K562 (cell line): Measurements from ENCODE around the gene RPTOR. TPM values are rescaled to one million over a fixed set of nuclear protein-coding genes. Genes with fewer than 3 reads are reported as not detected.

ENCODE experiments used
- ATAC-seq: fragments of 200-7000 bp; cut with Tn5 transposase; 3 replicates; pipeline ENCODE4 v1.9.1; 2020; ENCODE audit warnings: moderate library complexity
- BruUV-seq: library from RNA; stranded (reverse); fragments of 400-500 nt; replicated peaks from 2 replicates; lab custom pipeline; 2021; lab: Mats Ljungman, UMichigan
- CTCF ChIA-PET: fragments of 300-600 bp; formaldehyde crosslinking; extraction: SDS; loops from one replicate; lab custom pipeline; 2021; ENCODE audit warnings: low intra/inter-chr PET ratio; lab: Yijun Ruan, JAX
- POLR2A ChIA-PET: fragments of 300-600, 350-650 bp; sonication (Branson Sonifier 250); formaldehyde crosslinking; extraction: SDS; loops from one replicate; lab custom pipeline; 2021; ENCODE audit warnings: antibody characterized with exemption, inconsistent platforms; lab: Yijun Ruan, JAX
- DNase-seq, 4 experiments: peaks; one replicate each; pipeline versions ENCODE4 v3.0.0 to v3.0.0-alpha.2; 2011 to 2018; ENCODE audit warnings: low spot score in 3 of 4, mixed read lengths in 3 of 4; ENCODE audit errors: extremely low read depth in 1 of 4
- FAIRE-seq: peaks from 2 replicates; lab custom pipeline; 2011; peaks lifted over from hg19 to GRCh38; lab: Jason Lieb, UNC
- H2AFZ ChIP-seq: 2 replicates; pipeline ENCODE4 v1.6.0; 2011; ENCODE audit warnings: low read depth, low read length, control low read depth, inconsistent platforms
- H3K27ac ChIP-seq: fragments of 200-600 bp; 3 replicates; pipeline ENCODE4 v1.8.0; 2011; ENCODE audit warnings: low read depth, mild to moderate bottlenecking, control low read depth, inconsistent platforms, low read length, moderate library complexity, mixed read lengths; ENCODE audit errors: extremely low read depth
- H3K27me3 ChIP-seq, 2 experiments: fragments of 300-600 bp in 1 of 2; 2 replicates in 1 of 2; 3 replicates in 1 of 2; pipeline versions ENCODE4 v1.6.0 to v1.8.0; 2011; ENCODE audit warnings: inconsistent platforms in 2 of 2, low read length in 2 of 2, mild to moderate bottlenecking in 1 of 2, mixed read lengths in 1 of 2, moderate library complexity in 1 of 2; ENCODE audit not compliant: control insufficient read depth in 2 of 2, insufficient read depth in 2 of 2
- H3K36me3 ChIP-seq: fragments of 300-600 bp; 3 replicates; pipeline ENCODE4 v1.8.0; 2011; ENCODE audit warnings: mild to moderate bottlenecking, low read length, inconsistent platforms; ENCODE audit not compliant: control insufficient read depth, insufficient read depth
- H3K4me1 ChIP-seq, 2 experiments: fragments of 200-600 bp in 1 of 2; replicated peaks in 1 of 2; 2 replicates in 1 of 2; 3 replicates in 1 of 2; pipeline versions ENCODE4 v1.5.1 to v1.8.0; 2011; ENCODE audit warnings: inconsistent platforms in 2 of 2, low read length in 2 of 2, mild to moderate bottlenecking in 1 of 2, mixed read lengths in 1 of 2, moderate library complexity in 1 of 2; ENCODE audit not compliant: control insufficient read depth in 2 of 2, insufficient read depth in 2 of 2
- H3K4me2 ChIP-seq: 2 replicates; pipeline ENCODE4 v1.6.1; 2011; ENCODE audit warnings: low read length, control low read depth, inconsistent platforms, mixed read lengths; ENCODE audit not compliant: insufficient read depth
- H3K4me3 ChIP-seq: fragments of 200-600 bp; sonication (generic), shearing (Covaris generic); 2 replicates; pipeline ENCODE4 v1.5.1; 2016; ENCODE audit warnings: control low read depth, inconsistent platforms
- H3K79me2 ChIP-seq: fragments of 200-600 bp; 3 replicates; pipeline ENCODE4 v1.8.0; 2011; ENCODE audit warnings: low read length, inconsistent platforms; ENCODE audit not compliant: control insufficient read depth, insufficient read depth
- H3K9ac ChIP-seq, 2 experiments: 2 replicates each; pipeline versions ENCODE4 v1.6.0 to v1.6.1; 2011; ENCODE audit warnings: low read depth in 2 of 2, low read length in 2 of 2, control low read depth in 1 of 2, inconsistent platforms in 1 of 2, mild to moderate bottlenecking in 1 of 2, mixed read lengths in 1 of 2; ENCODE audit not compliant: insufficient read depth in 1 of 2
- H3K9me1 ChIP-seq: one replicate; pipeline ENCODE4 v1.6.0; 2011; ENCODE audit warnings: inconsistent platforms, mild to moderate bottlenecking, low read length, moderate library complexity; ENCODE audit not compliant: control insufficient read depth, insufficient read depth
- H3K9me3 ChIP-seq: replicated peaks from 2 replicates; pipeline ENCODE4 v1.5.1; 2011; ENCODE audit warnings: low read depth, low read length, inconsistent platforms; ENCODE audit not compliant: control insufficient read depth, insufficient read depth
- H4K20me1 ChIP-seq: replicated peaks from 2 replicates; pipeline ENCODE4 v1.6.1; 2011; ENCODE audit warnings: low read length, inconsistent platforms, mixed read lengths; ENCODE audit not compliant: control insufficient read depth, insufficient read depth
- BHLHE40 ChIP-seq: IDR thresholded peaks from 2 replicates; pipeline ENCODE4 v1.6.1; 2011; ENCODE audit warnings: low read length, improper control_type of control experiment
- CEBPB ChIP-seq: fragments of 450-650 bp; IDR thresholded peaks from 2 replicates; pipeline ENCODE4 v1.6.1; 2016; ENCODE audit warnings: missing genetic modification characterization, missing compliant biosample characterization
- FOXO4 ChIP-seq: fragments of 450-650 bp; formaldehyde crosslinking; IDR thresholded peaks from 2 replicates; pipeline ENCODE4 v1.4.0; 2020; ENCODE audit warnings: mild to moderate bottlenecking, moderate library complexity
- GATAD2A ChIP-seq: fragments of 450-650 bp; IDR thresholded peaks from 2 replicates; pipeline ENCODE4 v1.6.1; 2017
- GATAD2B ChIP-seq: fragments of 450-650 bp; IDR thresholded peaks from 2 replicates; pipeline ENCODE4 v1.6.1; 2017; ENCODE audit warnings: mild to moderate bottlenecking, borderline replicate concordance
- KAT8 ChIP-seq: fragments of 450-650 bp; IDR thresholded peaks from 2 replicates; pipeline ENCODE4 v1.6.1; 2016; ENCODE audit warnings: low read depth, mild to moderate bottlenecking
- RAD51 ChIP-seq: fragments of 450-650 bp; IDR thresholded peaks from 2 replicates; pipeline ENCODE4 v1.7.1; 2016; ENCODE audit warnings: low read depth, mild to moderate bottlenecking, borderline replicate concordance
- ZNF431 ChIP-seq: sonication (generic); formaldehyde crosslinking; IDR thresholded peaks from 2 replicates; pipeline ENCODE4 v1.8.0; 2022; ENCODE audit warnings: mild to moderate bottlenecking, missing genetic modification reagents
- ZNF436 ChIP-seq: fragments of 250-450, 450-650 bp; sonication (Bioruptor Pico); formaldehyde crosslinking; IDR thresholded peaks from 2 replicates; pipeline ENCODE4 v1.7.0; 2020; ENCODE audit warnings: mild to moderate bottlenecking
- WGBS: fragments of 100-300 bp; shearing (Covaris generic); methylation state at CpG from one replicate; pipeline ENCODE4 v1.1.6; 2016; ENCODE audit warnings: low coverage, mixed read lengths; ENCODE audit not compliant: insufficient coverage; ENCODE audit errors: missing lambda C conversion rate; 5-methylcytosine and 5-hydroxymethylcytosine counted together
- in situ Hi-C: fragments of 300-500 bp; cut with MboI; formaldehyde crosslinking; loops from 4 replicates; pipeline ENCODE4 v1.15.0; 2018; ENCODE audit warnings: inconsistent platforms, mixed read lengths
- intact Hi-C: fragments of 100-400 bp; cut with micrococcal nuclease; formaldehyde crosslinking; loops from 2 replicates; pipeline ENCODE4 v1.14.2; 2022
- polyA plus RNA-seq, 8 experiments: library from polyadenylated mRNA; depleted of rRNA in 4 of 8; stranded (reverse) in 5 of 8; unstranded in 3 of 8; fragments of >200 nt; fragmentation: Nextera tagmentation in 2 of 8; fragmentation: Illumina TruSeq in 1 of 8; extraction: Ambion mirVana in 2 of 8; extraction: Trizol in 1 of 8; gene quantifications; 2 replicates each; pipeline versions ENCODE4 v1.2.1 to v1.2.3, GENCODE V29; 2011 to 2014; ENCODE audit warnings: inconsistent platforms in 1 of 8, missing spikeins in 1 of 8
- total RNA-seq, 7 experiments: library from RNA; depleted of rRNA in 6 of 7; stranded (reverse); fragments of >200 nt in 6 of 7; fragmentation: Illumina TruSeq in 2 of 7; extraction: Trizol in 2 of 7; gene quantifications; 2 replicates each; pipeline versions ENCODE4 v1.2.1 to v1.2.3, GENCODE V29; 2011 to 2021; ENCODE audit warnings: low replicate concordance in 1 of 7

Gene RPTOR
- total and polyA plus RNA-seq, 9 of the 15 experiments (the other 6 are each of a cell fraction or from before 2014, with no cell fraction given), result 0.24 to 54.1 (median 10.2) TPM

- Histone ChIP-seq H3K79me2 (no peaks in the 10 kb centered on the region; the same call in 2 of the 3 replicates), H3K27me3 (no peaks in the 10 kb centered on the region), H3K4me2 (no peak overlapping the region), H3K9me3 (no peaks in the 10 kb centered on the region), H2AFZ (no peak overlapping the region), H3K36me3 (peaks cover 8% of the 10 kb centered on the region; the same call in 2 of the 3 replicates), H4K20me1 (no peaks in the 10 kb centered on the region; the same call in 1 of the 2 replicates), H3K9me1 (no peaks in the 10 kb centered on the region), H3K4me1 (peaks cover 6 to 11% of the 10 kb centered on the region in 2 experiments; a peak in 2 of 5 replicates), H3K27ac (no peak overlapping the region), H3K4me3 (no peak overlapping the region), H3K9ac (no peak overlapping the region)
- POLR2A ChIA-PET, result interaction anchor here (0.6 to 2.1 kb wide), 4 partner anchors 10 to 222 kb away, joined by 3 to 8 read pairs (median 3); no protein-coding TSS in a partner anchor
- WGBS, result 80% methylated on average over 17 of the region's 19 CpGs
- intact Hi-C loops, result no loop called here
- no peak for ATAC-seq
- FAIRE-seq, result no peak
- TF ChIP-seq CEBPB (tag) (peak; percentile 24; the same call in 1 of the 2 replicates), KAT8 (no peak)
- BruUV-seq, result no TSS peak
- CTCF ChIA-PET, result no interaction called here
- in situ Hi-C loops, result no loop called here
- DNase-seq, result no peak
These were observed 236.0 kb downstream of the RPTOR start for GRCh38 chr17:80780381-80781198.

- no peak overlapping the region for H2AFZ ChIP-seq
These were observed 236.6 kb downstream of the RPTOR start for GRCh38 chr17:80781211-80781610.

More at GRCh38 chr17:80781211-80781610, 236.6 kb downstream of the RPTOR start:
- FAIRE-seq, result no peak
- Histone ChIP-seq H4K20me1 (no peaks in the 10 kb centered on the region; the same call in 1 of the 2 replicates), H3K36me3 (peaks cover 8% of the 10 kb centered on the region; the same call in 2 of the 3 replicates), H3K4me2 (no peak overlapping the region), H3K4me1 (peaks cover 6 to 11% of the 10 kb centered on the region in 2 experiments; a peak in 2 of 5 replicates), H3K27ac (no peak overlapping the region), H3K9me3 (no peaks in the 10 kb centered on the region), H3K9me1 (no peaks in the 10 kb centered on the region), H3K27me3 (no peaks in the 10 kb centered on the region), H3K4me3 (no peak overlapping the region), H3K79me2 (no peaks in the 10 kb centered on the region; the same call in 2 of the 3 replicates), H3K9ac (no peak overlapping the region)
- 76% methylated on average over 10 of the region's 13 CpGs for WGBS
- intact Hi-C loops, result no loop called here
- CTCF ChIA-PET, result no interaction called here
- in situ Hi-C loops, result no loop called here
- POLR2A ChIA-PET, result interaction anchor here (0.6 to 2.1 kb wide), 5 partner anchors 10 to 831 kb away, joined by 3 to 8 read pairs (median 3); no protein-coding TSS in a partner anchor
- TF ChIP-seq ZNF431 (CRISPR knock-in tag) (no peak), BHLHE40 (no peak), RAD51 (no peak), FOXO4 (no peak), GATAD2B (no peak), GATAD2A (no peak), ZNF436 (no peak)
- no peak for ATAC-seq
- no peak for DNase-seq
- no TSS peak for BruUV-seq
